ENCODE results near the gene ATP4A.

The ATP4A gene

GRCh38 chr19:35524181-35524837, 39.1 kb downstream of the ATP4A start:
- no peak for DNase-seq

- DNase-seq = no peak
Measured at GRCh38 chr19:35522745-35523327, 40.6 kb downstream of the ATP4A start.

GRCh38 chr19:35521124-35521743, 42.2 kb downstream of the ATP4A start:
- no peak for DNase-seq

DNA sequence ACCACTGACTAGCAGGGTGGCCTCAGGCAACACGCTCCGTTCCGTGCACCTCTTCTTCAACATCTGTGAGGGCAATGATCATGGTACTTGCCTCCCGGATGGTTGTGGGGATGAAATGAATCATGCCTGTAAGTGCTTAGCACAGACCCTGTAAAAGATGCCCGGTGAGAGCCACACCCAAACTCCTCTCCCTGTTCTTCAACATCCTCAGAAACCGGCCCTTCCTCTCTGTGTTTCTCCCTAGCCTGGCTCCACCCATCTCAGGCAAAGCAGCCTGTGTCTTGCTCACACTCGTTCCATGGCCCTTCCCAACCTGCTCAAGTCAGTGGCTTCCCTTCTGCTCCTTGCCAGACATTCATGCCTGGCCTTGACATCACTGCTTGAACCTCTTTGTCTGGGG, 44.2 kb downstream of the ATP4A start:
- no peak for DNase-seq

- no peak for DNase-seq
Measured at GRCh38 chr19:35518313-35518712, 45.1 kb downstream of the ATP4A start.

DNA sequence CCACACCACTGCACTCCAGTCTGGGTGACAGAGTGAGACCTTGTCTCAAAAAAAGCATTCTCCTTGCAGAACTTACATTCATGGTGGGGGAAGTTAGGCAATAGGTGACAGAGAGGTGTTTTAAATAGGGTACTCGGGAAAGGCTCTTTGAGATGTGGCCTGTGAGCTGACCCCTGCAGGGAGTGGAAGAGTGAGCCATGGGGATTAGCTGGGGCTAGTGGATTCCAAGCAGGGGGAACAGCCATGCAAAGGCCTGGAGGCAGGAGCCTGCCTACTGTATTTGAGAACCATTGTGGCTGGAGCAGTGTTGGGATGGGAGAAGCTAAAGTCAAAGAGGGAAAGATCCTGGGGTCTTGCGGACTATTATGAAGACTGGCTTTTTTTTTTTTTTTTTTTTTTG, 46.1 kb downstream of the ATP4A start:
- DNase-seq = no peak

DNA sequence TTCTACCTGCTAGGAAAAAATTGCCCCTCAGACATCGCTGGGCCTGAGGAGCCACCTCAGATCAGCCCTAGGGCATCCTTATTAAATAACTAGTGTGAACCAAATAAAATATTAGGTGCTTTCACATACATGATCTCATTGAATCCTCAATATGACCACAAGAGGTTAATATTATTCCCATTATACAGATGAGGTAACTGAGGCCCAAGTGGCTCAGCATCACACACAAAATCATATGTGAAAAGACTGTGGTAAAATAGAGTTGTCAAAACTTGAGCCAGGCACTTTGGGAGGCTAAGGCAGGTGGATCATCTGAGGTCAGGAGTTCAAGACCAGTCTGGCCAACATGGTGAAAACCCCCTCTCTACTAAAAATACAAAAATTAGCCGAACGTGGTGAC, 47.1 kb downstream of the ATP4A start:
- DNase-seq = no peak

- DNase-seq = no peak
Measured at GRCh38 chr19:35514282-35514809, 49.1 kb downstream of the ATP4A start.

DNA sequence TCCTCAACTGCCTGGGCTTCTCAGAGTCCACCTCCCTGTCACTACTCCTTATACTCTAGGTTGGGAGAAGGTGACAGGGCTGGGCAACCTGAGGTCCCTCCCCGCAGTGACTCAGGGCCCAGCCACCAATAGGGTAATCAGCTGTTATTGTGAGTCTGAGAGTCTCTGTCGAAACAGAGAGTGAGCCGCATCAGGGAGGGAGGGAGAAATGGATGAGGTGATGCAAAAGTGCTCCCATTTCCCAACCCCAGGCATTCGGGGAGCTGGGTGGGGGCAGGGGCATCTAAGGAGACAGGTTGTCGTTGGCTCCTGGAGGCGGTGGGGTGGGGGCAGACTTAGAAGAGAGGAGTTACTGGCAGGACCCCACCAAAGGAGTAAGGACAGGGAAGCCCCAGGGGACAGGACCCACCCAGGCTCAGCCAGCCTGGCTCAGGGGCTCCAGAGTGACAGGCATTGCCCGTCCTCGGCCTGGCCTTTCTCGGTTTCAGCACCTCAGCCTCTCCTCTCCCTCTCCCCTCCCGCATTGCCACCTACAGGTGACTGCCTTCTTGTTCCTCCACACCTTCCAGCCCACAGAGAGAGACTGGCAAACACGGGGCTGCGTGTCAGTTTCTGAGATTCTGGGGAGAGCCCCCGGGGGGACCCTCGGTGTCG, 49.7 kb downstream of the ATP4A start, which contains the start of gene DMKN:
DMKN (minus strand) TSS at position 22 of the 654 bp plus-strand sequence. CDS start 174 bp downstream, outside the sequence.
- DNase-seq = no peak

DNA sequence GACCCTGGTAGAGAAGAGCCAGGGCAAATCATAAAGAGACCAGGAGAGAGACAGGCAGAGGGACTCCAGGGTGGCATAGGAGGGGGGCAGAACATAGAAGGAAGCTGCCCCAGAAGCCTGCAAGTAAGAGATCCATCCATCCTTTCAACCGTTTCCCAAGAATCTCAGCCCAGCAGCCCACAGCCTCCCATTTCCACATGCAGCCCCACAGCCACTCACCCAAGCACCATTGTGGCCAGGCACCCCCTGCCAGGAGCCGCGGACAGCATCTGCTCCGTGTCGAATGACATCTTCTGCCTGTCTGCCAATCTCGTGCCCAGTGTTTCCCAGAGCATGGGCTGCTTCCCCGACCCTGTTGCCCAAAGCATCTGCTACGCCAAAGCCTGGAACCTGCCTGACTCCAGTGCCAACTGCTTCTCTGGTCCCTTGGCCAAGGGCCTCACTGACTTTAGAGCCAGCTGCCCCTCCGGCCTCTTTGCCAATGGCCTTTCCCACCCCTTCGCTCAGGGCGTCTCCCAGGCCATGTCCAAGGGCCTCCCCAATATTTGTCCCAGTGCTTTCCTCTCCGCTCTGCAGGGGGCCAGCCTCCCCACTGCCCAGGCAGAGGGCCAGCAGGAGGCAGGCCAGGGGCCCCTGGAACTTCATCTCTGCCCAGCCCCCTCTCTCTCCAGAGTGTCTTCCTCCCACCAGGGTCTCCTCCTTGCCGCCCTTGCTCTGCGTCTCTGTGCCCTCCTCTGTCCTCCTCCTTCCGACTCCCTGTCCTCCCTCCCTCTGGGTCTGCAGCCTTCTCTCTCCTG, 50.4 kb downstream of the ATP4A start:
- no peak for DNase-seq

DNA sequence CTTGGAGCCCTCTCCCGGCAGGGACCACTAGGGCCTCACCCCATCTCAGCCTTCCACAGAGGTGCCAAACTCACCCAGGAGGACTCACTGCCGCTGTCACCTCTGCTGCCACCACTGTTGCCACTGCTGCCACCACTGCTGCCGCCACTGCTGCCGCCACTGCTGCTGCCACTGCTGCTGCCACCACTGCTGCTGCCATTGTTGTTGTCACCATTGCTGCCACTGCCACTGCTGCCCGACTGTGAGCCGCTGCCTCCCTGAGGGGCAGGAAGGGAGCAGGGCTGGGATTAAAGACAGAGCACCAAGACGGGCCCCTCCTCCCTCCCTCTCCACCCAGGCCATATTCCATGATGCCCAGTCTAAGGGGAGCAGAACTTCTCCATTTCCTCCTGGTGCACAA, 52.1 kb downstream of the ATP4A start:
- DNase-seq = no peak

- DNase-seq = no peak
Measured at GRCh38 chr19:35510626-35510964, 52.9 kb downstream of the ATP4A start.

- peak; percentile 67 to 68 for DNase-seq
Measured at GRCh38 chr19:35509861-35510625, 53.4 kb downstream of the ATP4A start.

- peak; percentile 41 to 43 for DNase-seq
Measured at GRCh38 chr19:35509018-35509652, 54.3 kb downstream of the ATP4A start.

DNA sequence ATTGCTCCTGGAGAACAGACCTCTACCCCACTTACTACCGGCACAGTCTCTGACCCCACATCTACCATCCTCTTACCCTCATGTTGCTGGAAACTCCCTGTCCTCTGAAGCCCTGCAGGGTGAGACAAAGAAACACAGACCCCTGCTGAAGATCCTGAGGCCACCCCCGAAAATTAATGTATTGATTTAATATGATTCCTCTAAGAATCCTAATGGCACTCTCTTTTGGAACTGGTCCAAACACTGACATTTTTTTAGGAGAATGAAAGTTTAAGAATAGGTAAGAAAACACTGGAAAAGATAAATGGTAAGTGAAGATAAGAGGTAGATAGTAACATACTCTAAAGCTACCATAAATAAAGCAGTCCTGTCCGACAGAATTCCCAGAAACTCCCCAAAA, 55.3 kb downstream of the ATP4A start:
- no peak for DNase-seq

- no peak for DNase-seq
Measured at GRCh38 chr19:35507561-35507960, 55.9 kb downstream of the ATP4A start.

GRCh38 chr19:35506011-35506410, 57.4 kb downstream of the ATP4A start:
- DNase-seq = no peak

GRCh38 chr19:35502751-35503150, 60.7 kb downstream of the ATP4A start:
- DNase-seq = no peak

- no peak for DNase-seq
Measured at GRCh38 chr19:35501684-35502083, 61.8 kb downstream of the ATP4A start.

GRCh38 chr19:35500611-35501010, 62.8 kb downstream of the ATP4A start:
- no peak for DNase-seq
